GM18868 (cell line): ENCODE measurements around the gene CDH26.
A peak's percentile ranks its signal among the peaks of the same experiment; 100 is the strongest.

ENCODE experiments used
- ATAC-seq: cut with Tn5 transposase; IDR thresholded peaks from one replicate; pipeline ENCODE4 v1.9.1; 2021; ENCODE audit warnings: mild to moderate bottlenecking, moderate library complexity; ENCODE audit not compliant: unreplicated experiment

CDH26 gene

DNA sequence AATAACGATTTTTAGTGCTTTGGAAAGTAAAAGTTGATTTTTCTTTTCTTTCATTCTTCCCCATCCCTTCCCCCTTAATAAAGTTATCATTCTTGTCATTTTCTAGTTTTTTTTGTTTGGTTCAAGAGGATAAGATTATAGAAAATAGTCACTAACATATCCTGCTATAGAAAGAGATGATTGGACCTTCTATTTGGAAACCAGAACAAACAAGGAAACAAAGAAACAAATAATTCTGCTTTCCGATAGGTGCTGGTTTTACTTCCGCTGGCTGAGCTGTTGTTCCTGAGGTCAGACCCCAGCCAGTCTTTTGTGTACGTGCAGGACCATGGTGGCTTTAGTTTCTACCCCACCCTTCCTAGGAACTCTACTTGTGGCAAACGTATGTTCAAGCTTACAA, at the start of gene CDH26:
Gene CDH26 (plus strand): TSS at position 301 of the 400 bp plus-strand sequence. CDS start 304 bp downstream, outside the sequence.
- no peak for ATAC-seq

DNA sequence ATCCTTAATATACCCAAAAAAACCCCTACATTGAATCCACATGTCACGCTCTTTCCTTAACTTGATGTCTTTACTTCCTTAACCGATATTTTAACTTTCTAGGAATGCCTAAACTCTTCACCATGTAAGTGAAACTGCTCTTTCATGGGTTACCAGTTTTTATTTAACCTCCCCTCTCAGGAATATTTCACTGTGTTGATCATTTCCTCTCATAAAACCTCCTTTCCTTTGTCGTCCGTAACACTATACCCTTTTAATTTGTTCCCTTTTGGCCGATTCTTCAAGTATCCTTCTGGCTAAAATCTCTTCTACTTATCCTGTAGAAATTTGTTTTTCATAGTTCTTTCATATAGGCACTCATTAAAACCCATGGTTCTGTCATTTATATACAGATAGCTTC, 49.4 kb upstream of the CDH26 start:
- no peak for ATAC-seq

DNA sequence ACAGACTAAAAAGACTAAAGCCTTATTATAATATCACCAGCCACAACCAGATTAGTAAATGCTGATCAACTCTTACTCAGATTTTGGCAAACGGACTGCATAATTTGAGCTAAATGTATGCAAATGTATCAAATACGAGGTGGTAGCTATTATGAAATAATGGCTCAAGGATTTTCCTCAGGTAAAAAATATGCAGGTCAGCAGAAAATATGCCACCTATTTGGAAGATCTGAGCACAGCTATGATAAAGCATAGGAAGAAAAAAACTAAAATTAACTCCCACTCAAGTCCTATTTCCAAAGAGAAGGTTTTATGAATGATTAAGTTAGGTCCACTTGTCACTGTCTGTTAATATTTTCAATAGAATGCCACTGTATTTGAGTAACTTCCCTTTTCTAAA, 47.2 kb upstream of the CDH26 start:
- no peak for ATAC-seq

DNA sequence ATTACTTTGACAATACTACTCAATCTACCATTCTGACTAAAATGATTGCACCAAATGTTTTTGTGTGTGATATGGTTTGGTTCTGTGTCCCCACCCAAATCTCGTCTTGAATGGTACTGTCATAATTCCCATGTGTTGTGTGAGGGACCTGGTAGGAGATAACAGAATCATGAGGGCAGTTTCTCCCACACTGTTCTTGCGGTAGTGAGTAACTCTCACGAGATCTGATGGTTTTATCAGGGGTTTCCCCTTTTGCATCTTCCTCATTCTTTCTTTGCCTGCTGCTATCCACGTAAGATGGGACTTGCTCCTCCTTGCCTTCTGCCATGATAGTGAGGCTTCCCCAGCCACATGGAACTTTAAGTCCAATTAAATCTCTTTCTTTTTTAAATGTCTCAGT, 45.6 kb upstream of the CDH26 start:
- ATAC-seq, result no peak

DNA sequence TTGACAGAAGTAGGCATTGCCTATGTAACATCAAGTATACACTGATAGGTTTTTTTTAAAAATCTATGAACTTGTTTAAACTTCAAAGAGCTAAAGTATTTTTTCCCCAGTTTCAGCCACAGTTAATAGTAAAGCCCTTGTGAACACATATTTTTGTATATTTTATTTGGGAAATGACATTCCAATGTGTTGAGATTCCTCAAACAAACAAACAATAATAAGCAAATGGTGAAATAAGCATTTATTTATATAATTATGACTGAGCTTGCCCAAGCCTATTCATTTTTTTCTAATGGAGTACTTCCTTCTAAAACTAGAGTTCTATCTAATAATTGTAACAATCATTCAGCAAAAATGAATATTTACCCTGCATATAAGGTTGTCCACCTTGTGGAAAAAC, 37.3 kb upstream of the CDH26 start:
- no peak for ATAC-seq

DNA sequence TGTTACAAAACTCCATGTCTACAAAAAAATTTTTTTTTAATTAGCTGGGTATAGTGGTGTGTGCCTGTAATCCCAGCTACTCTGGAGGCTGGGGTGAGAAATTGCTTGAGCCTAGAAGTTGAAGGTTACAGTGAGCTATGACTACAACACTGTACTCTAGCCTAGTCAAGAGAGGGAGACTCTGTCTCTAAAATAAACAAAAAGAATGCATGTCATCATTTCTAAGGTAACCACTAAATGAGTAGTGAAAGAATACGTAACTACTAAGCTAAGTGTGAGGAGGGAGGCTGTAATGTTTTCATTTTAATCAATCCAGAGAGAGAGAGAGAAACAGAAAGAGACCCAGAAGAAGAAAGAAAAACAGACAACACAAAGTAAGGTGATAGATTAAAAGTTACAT, 34.7 kb upstream of the CDH26 start:
- ATAC-seq, result no peak

DNA sequence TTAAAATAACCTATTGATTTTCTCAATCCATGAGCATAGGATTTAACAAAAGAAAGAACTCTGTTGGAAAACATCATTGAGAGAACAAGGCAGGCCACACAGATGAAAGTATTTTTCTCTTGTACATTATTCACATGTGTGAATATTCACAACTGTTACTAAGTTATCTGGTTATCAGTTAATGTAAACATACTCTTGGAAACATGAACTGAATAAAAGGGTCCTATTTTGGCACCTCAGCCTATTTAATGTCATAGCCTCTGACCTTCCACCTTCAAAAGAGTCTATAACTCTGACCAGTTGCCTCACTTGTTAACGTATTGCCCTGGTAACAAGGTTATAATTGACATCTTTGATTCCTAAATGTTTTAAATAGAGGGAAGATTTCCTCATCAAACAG, 32.9 kb upstream of the CDH26 start:
- ATAC-seq, result no peak

DNA sequence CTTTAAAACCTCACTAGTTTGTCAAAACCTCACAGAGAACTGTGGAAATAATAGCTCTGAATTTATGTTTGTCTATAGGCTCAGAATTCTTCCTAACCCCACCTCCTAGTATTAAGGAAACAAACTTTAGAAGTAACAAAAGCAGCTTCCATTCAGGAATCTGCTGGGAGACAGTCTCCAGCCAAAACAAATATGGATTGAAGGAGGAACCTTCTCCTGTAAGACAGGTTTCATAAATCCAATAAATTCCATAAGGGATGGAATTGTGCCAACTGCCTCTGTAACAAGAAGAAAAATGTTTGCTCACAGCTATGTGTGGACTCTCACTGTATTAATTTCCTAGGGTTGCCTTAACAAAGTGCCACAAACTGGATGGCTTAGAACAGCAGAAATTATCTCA, 32.3 kb upstream of the CDH26 start:
- ATAC-seq, result no peak

DNA sequence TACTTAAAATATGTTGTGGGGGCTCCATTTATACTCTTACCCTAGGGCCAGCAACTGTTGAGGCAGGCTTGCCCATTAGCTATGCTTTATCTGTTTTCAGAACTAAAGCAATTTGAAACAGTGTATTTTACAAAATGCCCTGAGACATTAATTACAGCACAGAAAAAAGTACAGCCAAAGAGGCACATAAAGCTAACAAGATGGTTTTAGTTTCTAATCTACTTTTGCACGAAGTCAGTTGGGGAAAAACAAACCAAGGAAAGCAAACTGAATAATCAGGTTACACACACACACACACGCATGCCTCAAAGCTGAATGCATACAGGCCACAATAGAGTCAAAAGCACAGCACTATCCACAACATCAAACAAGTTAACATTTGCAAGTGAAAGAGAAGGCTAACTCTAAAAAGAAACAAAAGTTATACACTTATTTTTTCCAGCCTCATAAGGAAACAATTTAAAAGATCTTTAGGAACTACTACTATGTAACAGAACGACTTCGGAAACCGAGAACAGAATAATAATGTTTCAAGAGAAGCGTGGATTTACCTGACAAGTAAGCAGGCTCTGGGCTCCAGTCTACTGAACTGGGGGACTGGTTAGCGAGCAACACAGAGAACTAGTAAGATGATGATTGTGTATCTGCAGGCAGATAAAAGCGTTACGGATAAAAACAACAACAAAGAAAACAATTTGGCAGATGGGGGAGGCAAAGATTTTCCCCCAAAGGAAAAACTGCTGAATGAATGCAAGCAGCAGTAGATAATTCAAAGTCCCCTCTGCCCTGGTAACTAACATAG, 26.5 kb upstream of the CDH26 start:
- no peak for ATAC-seq

DNA sequence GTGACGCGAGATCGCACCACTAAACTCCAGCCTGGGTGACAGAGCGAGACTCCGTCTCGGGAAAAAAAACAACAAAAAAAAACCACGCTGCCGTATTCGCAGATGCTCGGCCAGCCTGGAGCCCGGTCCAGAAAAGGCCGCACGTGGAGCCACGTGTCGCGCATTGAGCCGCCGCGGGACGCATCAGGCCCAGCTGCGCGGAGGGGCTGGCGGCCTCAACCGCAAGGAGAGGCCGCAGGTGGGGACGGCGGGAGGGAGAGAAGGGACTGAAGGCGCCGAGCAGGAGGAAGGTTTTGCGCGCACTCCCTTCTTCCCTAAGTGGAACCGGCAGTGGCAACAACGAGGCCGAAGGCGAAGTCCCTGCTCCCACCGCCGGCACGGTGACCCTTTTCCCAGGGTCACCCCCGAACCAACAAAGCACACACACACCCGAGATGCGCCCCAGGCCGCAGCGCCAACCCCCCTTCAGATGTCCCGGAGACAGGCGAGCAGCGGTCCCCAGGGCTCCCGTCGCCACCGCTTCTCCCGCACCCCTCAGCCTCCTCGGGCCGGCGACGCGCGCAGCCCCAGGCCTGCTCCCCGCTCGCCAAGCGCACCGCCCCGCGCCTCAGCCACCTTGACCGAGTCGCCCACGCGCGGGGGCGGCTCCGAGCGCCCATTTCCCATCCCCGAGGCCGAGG, 25.5 kb upstream of the CDH26 start:
- ATAC-seq, result no peak

DNA sequence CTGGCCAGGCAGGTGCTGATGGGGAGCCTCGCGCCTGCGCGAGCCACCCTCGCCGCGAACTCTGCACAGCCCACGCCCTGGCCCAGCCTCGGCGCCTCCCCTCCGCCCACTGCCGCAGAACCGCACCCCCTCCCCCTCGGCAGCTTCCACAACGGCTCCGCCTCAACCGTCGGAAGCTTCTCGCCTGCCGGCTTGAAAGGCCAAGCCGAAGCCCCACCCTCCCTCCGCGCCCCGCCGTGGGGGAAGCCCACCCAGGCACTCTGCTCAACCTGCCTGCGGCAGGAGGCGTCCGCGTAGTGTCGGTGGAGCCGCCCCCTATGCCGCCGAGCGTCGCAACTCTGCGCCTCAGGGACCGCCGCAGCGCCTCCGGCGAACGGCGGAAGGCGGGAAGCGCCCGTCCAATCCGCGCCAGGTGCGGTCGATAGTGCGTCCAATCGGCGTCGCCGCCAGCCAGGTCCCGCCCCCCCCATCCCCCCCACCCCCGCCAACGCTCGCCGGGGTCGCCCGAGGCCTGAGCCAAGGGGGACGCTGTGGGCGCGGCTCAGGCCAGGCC, 24.9 kb upstream of the CDH26 start, which contains the start of gene SYCP2:
Gene SYCP2 (minus strand): TSS at position 342 of the 553 bp plus-strand sequence. CDS start 11,224 bp downstream, outside the sequence.
- no peak for ATAC-seq

DNA sequence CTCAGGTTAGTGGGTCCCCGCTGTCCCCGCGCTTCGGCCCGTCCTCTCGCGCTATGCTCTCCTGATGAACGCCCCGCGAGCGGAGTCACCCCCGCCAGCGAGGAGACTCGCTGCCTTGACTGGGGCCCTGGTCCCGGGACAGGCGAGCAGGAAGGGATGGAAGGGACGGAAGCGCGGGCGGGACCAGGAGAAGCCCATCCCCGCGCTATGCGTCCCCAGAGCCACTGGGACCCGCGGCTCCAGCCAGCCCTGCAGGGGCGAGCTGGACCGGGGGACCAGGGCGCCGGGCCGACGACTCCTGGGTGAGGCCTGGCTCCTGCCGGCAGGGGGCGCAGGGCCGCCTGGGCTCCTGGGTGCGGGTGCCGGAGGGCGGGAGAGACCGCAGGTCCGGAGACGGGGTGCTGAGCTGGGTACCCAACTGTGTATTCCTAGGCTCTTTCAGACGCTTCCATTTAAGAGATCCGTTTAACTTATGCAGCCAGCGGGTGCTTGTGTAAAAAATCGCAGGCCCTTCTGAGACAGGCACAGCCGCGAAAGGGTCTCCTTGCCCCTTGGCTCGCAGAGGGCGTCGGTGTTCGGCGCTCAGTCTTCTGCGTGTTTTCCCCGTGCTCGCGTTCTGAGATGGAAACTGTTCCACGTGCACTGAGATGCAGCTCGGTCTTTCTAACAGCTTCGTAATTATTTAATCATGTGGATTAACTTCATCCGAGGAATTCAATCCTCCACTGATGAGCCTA, 24.2 kb upstream of the CDH26 start:
- ATAC-seq, result peak; percentile 96

DNA sequence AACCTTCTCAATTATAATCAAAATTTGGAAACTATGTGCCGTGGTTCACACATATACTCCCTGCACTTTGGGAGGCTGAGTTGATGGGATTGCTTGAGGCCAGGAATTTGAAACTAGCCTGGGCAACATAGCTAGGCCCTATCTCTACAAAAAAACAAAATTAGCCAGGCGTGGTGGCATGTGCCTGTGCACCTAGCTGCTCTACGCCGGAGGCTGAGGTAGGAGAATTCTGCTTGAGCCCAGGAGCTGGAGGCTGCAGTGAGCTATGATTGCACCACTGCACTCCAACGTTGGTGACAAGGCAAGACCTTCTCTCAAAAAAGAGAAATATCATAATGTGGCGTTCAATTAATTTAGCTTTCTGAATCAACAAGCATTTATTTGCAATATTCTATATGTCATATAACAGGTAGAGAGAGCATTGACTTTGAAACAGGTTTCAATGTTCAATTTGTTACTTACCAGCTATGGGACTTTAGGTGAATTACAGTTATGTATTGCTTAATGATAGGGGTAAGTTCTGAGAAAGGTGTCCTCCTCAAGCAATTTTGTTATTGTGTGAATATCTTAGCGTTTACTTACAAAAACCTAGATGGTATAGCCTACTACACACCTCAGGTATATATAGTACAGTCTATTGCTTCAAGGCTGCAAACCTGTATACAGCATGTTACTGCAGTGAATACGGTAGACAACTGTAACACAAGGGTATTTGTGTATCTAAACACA, 22.6 kb upstream of the CDH26 start:
- ATAC-seq, result no peak

DNA sequence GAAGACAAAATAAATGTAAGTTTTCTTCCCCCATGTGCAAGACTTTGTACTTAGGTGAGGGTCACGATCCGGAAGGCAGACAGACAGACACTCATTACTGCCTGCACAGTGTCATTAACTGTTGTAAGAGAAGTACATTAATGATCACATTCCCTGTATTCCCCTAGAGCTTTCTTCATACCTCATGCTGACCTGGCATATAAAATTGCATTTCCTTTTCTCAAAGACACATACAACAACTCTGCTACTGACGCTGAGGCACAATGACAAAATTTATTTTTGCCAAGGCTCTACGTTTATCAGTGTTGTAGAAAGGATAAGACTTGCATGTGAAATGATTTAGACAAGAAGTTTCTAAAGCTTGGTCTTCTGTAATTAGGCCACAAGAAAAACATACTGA, 21.8 kb upstream of the CDH26 start:
- ATAC-seq, result no peak

DNA sequence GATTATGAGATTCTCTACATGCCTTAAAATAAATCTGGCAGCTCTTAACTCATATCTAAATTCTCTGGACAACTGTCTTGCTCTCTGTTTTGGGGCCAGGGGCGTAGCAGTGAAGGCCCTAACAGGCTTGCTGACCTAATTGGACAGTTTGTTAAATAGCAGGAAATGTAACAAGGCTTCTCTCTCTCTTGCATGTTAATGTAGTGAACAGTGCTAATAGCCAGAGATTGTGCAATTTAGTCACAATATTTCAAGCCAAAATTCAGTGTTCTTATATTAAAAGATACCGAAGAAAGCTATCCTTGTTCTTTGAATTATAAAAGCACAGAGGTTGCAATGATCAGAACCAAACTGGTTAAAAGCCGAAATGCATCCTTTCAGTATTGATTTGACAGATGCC, 21.1 kb upstream of the CDH26 start:
- no peak for ATAC-seq

DNA sequence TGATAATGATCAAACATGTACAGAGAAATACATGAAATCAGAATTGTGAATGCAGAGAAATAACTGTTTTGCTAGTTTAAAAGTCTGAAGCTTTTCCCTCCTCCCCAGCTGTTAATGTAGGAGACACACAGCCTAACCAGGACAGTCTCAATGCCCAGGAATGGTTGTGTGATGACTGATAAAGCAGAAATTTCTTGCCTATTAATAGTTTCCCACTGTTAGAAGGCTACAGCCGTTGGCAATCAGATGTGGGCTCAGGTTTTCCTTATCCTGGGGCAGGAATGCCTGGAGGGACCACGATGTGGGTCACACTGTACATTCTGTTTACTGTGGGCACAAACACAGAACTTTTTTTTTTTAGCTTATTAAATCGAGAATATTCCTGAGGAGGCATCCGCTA, 20.0 kb upstream of the CDH26 start:
- ATAC-seq, result no peak

DNA sequence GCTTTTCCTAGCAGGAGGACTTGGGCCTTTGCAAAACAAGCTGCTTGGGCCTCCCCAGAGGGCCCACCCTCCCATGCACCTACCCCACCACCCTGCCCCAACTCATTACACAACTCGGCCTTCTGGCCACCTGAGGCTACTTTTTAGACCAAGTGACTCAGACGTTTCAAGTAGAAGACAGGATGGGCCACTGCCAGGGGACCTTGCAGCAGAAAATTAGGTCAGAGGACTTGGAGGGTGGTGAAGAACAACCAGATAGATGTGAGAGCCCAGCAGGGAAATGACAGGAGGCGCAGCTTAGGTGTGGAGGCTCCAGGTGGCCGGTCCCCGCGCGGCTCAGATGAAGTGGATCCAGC, 19.5 kb upstream of the CDH26 start:
- no peak for ATAC-seq

DNA sequence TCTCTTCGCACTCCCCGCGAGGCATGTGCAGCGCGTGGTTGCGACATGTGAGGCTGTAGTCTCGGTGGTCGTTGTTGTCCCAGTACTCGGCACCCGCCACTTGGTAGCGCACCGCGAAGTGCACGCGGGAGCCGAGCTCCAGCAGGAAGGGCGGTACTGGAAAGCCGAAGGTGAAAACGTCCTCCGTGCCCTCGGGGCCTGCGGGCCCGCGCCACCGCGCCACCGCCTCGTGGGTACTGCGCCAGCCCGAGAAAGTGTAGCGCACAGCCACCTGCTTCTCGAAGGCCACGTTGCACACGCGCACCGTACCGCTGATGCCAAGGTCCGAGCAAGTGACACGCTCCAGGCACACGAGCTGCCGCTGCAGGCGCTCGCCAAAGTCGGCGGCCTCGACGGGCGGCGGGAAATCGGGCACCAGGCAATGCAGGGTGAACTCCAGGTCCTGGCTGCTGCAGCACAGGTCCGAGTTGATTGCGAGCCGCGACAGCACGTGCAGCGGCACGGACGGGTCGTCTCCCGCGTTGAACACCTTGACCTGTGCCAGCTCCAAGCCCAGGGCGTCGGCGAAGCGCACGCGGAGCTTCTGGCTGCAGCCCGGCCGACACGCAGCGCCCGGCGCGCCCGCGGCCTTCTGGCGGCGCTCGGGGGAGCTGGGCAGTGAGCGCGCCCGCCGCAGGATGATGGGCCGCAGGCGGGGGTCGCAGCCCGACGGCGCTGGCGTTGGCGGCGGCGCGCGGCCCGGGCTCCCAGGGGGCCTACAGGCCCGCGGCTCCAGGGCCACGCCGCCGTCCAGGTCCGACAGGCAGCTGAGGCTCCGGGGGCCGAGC, 19.0 kb upstream of the CDH26 start:
- ATAC-seq, result peak; percentile 0

DNA sequence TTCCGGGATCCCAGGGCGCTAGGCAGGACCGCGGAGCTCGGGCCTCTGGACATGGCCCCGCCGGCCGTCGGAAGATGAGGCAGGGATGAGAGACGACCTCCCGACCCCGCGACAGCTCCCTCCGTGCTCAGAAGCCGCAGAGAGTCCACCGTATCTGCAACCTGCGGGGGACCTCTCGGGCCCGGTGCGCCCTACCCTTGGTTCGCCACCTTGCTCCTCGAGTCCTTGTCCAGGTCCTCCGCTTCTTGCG, 18.4 kb upstream of the CDH26 start:
- peak; percentile 24 for ATAC-seq
